Ovary (tissue), 9 donors: ENCODE data around the gene NAB1. TPM values are rescaled to one million over a fixed set of nuclear protein-coding genes. Genes with fewer than 3 reads are reported as not detected.

Experiments
- DNase-seq, 5 donors: peaks; one replicate each; pipeline ENCODE4 v3.0.0-alpha.2; 2019 to 2020
- H3K27ac ChIP-seq, 2 donors: fragments of 200-600 bp; one replicate each; pipeline versions ENCODE4 v1.5.1 to v1.8.0; 2019 to 2022
- H3K27me3 ChIP-seq: fragments of 200-600 bp; one replicate; pipeline ENCODE4 v1.8.0; 2022
- H3K36me3 ChIP-seq: fragments of 200-600 bp; sonication (generic); one replicate; pipeline ENCODE4 v1.5.1; 2019
- H3K4me1 ChIP-seq: one replicate; pipeline ENCODE4 v1.8.1; 2013; ENCODE audit warnings: mild to moderate bottlenecking, moderate library complexity; ENCODE audit not compliant: insufficient read depth
- H3K4me3 ChIP-seq: fragments of 200-600 bp; sonication (generic); one replicate; pipeline ENCODE4 v1.5.1; 2017
- H3K9me3 ChIP-seq, 2 donors: fragments of 200-600 bp in 1 of 2; sonication (generic) in 1 of 2; one replicate each; pipeline versions ENCODE4 v1.5.1 to v1.8.1; 2013 to 2019; ENCODE audit warnings: mild to moderate bottlenecking in 1 of 2, moderate library complexity in 1 of 2
- EP300 ChIP-seq: sonication (generic); formaldehyde crosslinking; IDR thresholded peaks from one replicate; pipeline ENCODE4 v1.6.1; 2017; ENCODE audit warnings: antibody characterized with exemption
- POLR2A ChIP-seq: fragments of 450-650 bp; IDR thresholded peaks from one replicate; pipeline ENCODE4 v1.6.1; 2017; ENCODE audit warnings: antibody characterized with exemption, mild to moderate bottlenecking, moderate library complexity
- WGBS, 3 donors: extraction: QIAGEN DNeasy Blood & Tissue Kit in 1 of 3; methylation state at CpG; one replicate each; pipeline versions ENCODE4 v1.1.5 to v1.1.7; 2013 to 2017; 5-methylcytosine and 5-hydroxymethylcytosine counted together
- intact Hi-C, 4 donors: fragments of 100-400 bp; cut with DNase I; formaldehyde crosslinking; loops; one replicate each; pipeline versions ENCODE4 v1.11.0 to v1.15.1; 2022 to 2023
- polyA plus RNA-seq, 2 donors: library from polyadenylated mRNA; stranded (reverse); fragments of 200-250 nt in 1 of 2; fragments of 350-450 nt in 1 of 2; fragmentation: Illumina TruSeq in 1 of 2; extraction: RNeasy Lipid Tissue Mini Kit (QIAGEN cat#74804) in 1 of 2; gene quantifications; one replicate each; pipeline ENCODE4 v1.2.3, GENCODE V29; 2013 to 2014
- total RNA-seq, 7 donors: library from RNA; depleted of rRNA in 2 of 7; stranded (reverse); fragments of >200 nt in 2 of 7; fragmentation: NEBNext Ultra II Directional in 3 of 7; extraction: Animal tissue kit (Norgen Biotek cat#: 25700) in 3 of 7; gene quantifications; one replicate each; pipeline versions ENCODE4 v1.1.0 to v1.2.4, GENCODE V29; 2016 to 2023
- TF ChIP-seq, protein P1 (sequence below), 3 donors: fragments of 450-650 bp in 2 of 3; fragments of 200-600 bp in 1 of 3; IDR thresholded peaks; one replicate each; pipeline versions ENCODE4 v1.5.1 to v1.8.0; 2016 to 2022; ENCODE audit warnings: antibody characterized with exemption in 3 of 3, mild to moderate bottlenecking in 1 of 3
- donor health status: DM: no; HTN: no; CAD: no; lungs with moderate emphysema.
- donor health status: DM: no; HTN: no; CAD: no.
- donor health status: Bipolar disorder and iron deficiency.
- donor health status: DM: yes; HTN: yes; CAD: no.
- donor health status: DM: no; HTN: no; CAD: no.
- donor health status: DM: yes; HTN: yes; CAD: no.

NAB1 gene
- total and polyA plus RNA-seq, 9 donors, result 17.5 to 53.7 (median 39.8) TPM

- Histone ChIP-seq H3K27me3 (no peaks in the 10 kb centered on the region), H3K4me1 (no peaks in the 10 kb centered on the region), H3K4me3 (no peak overlapping the region), H3K36me3 (no peaks in the 10 kb centered on the region), H3K9me3 (no peaks in the 10 kb centered on the region), H3K27ac (no peak overlapping the region)
- WGBS, 3 donors, result 66 to 72% (median 68%) methylated on average over 3 of the region's 3 CpGs
- no peak for DNase-seq
- TF ChIP-seq, protein P1, sequence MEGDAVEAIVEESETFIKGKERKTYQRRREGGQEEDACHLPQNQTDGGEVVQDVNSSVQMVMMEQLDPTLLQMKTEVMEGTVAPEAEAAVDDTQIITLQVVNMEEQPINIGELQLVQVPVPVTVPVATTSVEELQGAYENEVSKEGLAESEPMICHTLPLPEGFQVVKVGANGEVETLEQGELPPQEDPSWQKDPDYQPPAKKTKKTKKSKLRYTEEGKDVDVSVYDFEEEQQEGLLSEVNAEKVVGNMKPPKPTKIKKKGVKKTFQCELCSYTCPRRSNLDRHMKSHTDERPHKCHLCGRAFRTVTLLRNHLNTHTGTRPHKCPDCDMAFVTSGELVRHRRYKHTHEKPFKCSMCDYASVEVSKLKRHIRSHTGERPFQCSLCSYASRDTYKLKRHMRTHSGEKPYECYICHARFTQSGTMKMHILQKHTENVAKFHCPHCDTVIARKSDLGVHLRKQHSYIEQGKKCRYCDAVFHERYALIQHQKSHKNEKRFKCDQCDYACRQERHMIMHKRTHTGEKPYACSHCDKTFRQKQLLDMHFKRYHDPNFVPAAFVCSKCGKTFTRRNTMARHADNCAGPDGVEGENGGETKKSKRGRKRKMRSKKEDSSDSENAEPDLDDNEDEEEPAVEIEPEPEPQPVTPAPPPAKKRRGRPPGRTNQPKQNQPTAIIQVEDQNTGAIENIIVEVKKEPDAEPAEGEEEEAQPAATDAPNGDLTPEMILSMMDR (IDR thresholded peaks at IDR 0.05), result no peak
- no peak for TF ChIP-seq POLR2A
- TF ChIP-seq EP300, result no peak
- intact Hi-C loops, result no loop called here
Observed at GRCh38 chr2:190696792-190697398, 48.0 kb downstream of the NAB1 start.

- Histone ChIP-seq H3K9me3 (no peaks in the 10 kb centered on the region), H3K4me3 (no peak overlapping the region), H3K4me1 (no peaks in the 10 kb centered on the region), H3K27ac (no peak overlapping the region), H3K27me3 (no peaks in the 10 kb centered on the region), H3K36me3 (no peaks in the 10 kb centered on the region)
- WGBS, 3 donors, result 81 to 85% (median 81%) methylated on average over 4 of the region's 4 CpGs
- TF ChIP-seq, protein P1 (IDR thresholded peaks at IDR 0.05), result no peak
- TF ChIP-seq POLR2A, result no peak
- no peak for TF ChIP-seq EP300
- no peak for DNase-seq
- intact Hi-C loops, result no loop called here
Observed at GRCh38 chr2:190697421-190697820, 48.5 kb downstream of the NAB1 start.

- Histone ChIP-seq H3K9me3 (no peaks in the 10 kb centered on the region), H3K4me1 (no peaks in the 10 kb centered on the region), H3K36me3 (no peaks in the 10 kb centered on the region), H3K27me3 (no peaks in the 10 kb centered on the region), H3K4me3 (no peak overlapping the region), H3K27ac (no peak overlapping the region)
- 63 to 68% (median 67%) methylated on average over 5 of the region's 5 CpGs for WGBS, 3 donors
- DNase-seq, result no peak
- TF ChIP-seq POLR2A, result no peak
- TF ChIP-seq, protein P1 (IDR thresholded peaks at IDR 0.05), result no peak
- no peak for TF ChIP-seq EP300
- intact Hi-C loops, result no loop called here
Observed at GRCh38 chr2:190698895-190699294, 50.0 kb downstream of the NAB1 start.

DNA sequence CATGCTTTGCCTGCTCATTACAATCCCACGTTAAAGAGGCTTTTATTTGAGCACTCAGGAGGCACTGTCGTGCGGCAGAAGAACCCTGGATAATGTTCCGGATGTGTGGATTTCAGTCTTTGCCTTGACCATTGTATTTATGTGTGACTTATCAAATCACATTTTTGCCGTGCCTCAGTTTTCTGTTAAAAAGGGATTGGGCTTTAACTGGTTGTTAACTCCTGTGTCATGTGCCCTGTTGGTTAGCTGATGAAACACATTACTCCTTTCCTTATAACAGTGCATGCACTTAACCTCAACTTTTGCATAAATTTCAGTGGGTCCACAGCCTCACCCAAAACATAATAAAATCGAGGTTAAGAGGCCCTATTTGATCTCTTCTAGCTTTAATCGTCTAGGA, 52.7 kb downstream of the NAB1 start:
- Histone ChIP-seq H3K4me3 (no peak overlapping the region), H3K36me3 (no peaks in the 10 kb centered on the region), H3K27me3 (no peaks in the 10 kb centered on the region), H3K27ac (no peak overlapping the region), H3K4me1 (no peaks in the 10 kb centered on the region), H3K9me3 (no peaks in the 10 kb centered on the region)
- WGBS, 3 donors, result 51 to 70% (median 70%) methylated on average over 7 of the region's 7 CpGs
- TF ChIP-seq POLR2A, result no peak
- TF ChIP-seq EP300, result no peak
- TF ChIP-seq, protein P1 (IDR thresholded peaks at IDR 0.05), result no peak
- intact Hi-C loops, result no loop called here
- no peak for DNase-seq
